ENCODE data around the gene CLEC19A.

- TF ChIP-seq, protein P1, sequence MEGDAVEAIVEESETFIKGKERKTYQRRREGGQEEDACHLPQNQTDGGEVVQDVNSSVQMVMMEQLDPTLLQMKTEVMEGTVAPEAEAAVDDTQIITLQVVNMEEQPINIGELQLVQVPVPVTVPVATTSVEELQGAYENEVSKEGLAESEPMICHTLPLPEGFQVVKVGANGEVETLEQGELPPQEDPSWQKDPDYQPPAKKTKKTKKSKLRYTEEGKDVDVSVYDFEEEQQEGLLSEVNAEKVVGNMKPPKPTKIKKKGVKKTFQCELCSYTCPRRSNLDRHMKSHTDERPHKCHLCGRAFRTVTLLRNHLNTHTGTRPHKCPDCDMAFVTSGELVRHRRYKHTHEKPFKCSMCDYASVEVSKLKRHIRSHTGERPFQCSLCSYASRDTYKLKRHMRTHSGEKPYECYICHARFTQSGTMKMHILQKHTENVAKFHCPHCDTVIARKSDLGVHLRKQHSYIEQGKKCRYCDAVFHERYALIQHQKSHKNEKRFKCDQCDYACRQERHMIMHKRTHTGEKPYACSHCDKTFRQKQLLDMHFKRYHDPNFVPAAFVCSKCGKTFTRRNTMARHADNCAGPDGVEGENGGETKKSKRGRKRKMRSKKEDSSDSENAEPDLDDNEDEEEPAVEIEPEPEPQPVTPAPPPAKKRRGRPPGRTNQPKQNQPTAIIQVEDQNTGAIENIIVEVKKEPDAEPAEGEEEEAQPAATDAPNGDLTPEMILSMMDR (IDR thresholded peaks at IDR 0.05; ENCODE audit: low read depth, low read length): no peak
- TF ChIP-seq, protein P2, sequence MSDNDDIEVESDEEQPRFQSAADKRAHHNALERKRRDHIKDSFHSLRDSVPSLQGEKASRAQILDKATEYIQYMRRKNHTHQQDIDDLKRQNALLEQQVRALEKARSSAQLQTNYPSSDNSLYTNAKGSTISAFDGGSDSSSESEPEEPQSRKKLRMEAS (IDR thresholded peaks at IDR 0.05; ENCODE audit: low read depth, low read length): no peak
Observed at GRCh38 chr16:19297454-19297853, 11.9 kb downstream of the CLEC19A start.

All from NB4 (cell line).